ENCODE data around the gene MYL7.

The MYL7 gene

DNA sequence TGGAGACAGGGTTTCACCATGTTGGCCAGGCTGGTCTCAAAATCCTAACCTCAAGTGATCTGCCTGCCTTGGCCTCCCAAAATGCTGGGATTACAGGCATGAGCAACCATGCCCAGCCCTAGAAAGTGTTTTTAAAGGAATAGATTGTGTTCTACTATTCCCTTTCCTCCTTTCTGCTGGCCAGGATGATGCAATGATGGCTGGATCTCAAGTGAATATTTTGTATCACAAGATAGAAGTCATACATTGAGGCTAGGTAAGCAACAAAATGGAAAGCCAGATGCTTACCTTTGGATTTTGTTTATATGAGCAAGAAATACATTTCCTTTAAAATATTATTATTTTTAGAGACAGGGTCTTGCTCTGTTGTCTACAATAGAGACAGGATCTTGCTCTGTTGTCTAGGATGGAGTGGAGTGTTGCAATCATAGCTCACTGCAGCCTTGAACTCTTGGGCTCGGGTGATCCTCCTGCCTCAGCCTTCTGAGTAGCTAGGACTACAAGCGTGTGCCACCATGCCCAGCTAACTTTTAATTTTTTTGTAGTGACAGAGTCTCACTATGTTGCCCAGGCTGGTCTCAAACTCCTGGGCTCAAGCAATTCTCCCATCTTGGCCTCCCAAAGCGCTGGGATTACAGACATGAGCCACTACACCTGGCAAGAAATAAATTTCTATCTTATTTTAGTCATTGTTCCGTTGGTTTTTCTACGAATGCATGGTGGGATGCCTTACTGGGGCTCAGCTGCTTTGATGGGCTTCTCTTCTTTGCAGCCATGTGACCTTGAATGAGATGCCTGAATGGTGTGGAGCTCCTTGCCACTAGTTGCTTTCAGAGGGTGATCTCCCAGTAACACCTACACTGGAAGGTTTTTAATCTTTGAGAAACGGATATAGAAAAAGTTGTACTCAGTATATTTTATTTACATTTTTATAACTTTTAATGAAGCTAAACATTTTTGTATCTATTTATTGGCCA is 42.8 kb downstream of the MYL7 start:
- DNase-seq: no peak

DNA sequence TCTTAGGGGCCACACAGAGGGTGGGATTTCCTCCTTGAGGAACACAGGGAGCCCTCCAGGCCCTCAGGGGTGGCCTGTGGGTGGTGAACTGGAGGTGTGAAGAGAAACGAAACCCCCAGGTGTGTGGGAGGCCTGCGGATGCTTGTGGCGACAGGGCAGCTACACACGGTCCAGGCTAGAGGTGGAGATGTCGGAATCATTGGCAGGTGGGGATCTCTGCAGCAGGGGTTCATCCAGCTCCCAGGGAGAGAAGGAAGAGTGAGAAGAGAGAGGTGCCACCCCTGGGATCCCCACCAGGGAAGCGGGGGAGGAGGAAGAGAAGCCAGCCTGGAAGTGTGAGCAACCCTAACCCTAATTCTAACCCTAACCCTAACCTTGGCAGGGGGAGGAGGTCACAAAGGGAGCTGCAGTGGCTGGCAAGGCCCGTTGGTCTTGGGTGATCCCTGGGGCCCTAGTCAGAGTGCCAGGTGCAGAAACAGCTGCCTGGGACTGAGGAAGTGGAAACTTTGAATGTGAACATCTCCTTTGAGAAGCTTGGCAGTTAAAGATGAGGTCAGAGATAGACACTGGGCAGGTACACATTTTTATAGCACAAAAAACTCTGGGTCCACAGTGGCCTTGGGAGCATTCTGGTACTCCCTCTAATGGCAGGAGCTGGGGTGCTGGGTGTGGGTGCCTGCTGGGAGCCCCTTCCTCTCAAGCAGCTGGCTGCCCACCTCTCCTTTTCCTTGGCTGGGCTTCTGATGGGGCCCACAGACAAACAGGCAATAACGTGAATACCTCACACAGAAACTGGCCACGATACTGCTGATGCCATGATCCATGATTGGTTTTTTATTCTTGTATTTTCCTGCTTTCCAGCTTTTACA is 43.8 kb downstream of the MYL7 start:
- DNase-seq: no peak

DNA sequence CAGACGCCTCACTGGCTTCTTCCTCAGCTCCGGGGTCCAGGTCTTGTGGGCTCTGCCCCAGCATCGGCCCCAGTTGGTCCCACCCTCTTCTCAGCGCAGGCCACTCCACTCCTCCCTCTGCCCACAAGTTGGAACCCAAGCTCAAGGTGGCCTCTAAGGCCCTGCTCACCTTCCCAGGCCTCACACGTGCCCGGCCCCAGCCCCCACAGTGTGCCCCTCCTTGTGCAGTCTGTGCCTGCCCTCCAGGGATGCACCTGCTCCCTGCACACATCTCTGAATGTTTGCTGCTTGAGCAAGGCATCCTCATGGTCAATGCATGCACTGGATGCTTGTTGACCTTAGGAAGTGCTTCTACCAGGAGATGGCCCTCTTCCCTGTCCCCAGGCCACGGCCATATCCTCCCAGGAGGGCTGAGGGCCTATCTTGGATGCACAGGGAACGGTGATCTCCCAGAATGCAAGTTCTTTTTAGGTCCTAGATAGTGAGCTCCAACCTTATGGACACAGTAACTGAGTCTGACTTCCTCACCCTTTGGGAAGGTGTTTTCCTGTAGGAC is 44.7 kb downstream of the MYL7 start:
- DNase-seq: no peak

DNA sequence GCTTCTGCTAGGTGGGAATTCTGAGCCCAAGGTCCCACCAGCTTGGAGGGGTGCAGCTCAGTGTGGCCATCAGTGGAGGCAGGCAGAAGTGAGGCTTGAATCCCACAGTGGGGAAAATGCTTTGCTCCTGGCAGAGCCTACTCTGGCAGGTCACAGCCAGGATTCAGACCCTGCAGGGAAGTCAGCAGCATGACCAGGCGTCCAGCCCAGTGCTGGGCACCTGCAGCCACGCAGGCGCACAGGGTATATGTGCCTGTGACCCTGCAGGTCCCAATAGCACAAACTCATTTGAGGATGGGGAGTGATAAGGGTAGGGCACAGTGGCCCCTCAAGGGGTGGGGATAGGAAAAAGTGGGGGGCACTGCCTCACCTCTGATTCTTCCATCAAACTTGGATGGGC is 45.4 kb downstream of the MYL7 start:
- DNase-seq: no peak

GRCh38 chr7:44094883-44095592 is 46.1 kb downstream of the MYL7 start:
- no peak for DNase-seq

- no peak for DNase-seq
These were observed 46.8 kb downstream of the MYL7 start for GRCh38 chr7:44094365-44094764.

- no peak for DNase-seq
These were observed 48.0 kb downstream of the MYL7 start for GRCh38 chr7:44093102-44093641.

Data from activated CD4-positive, alpha-beta T cell treated with anti-CD3 and anti-CD28 coated beads, Interleukin-2, amount 50 U/mL, for 48 hours (primary cell).